Upper lobe of left lung (tissue), 6 donors: ENCODE measurements around the gene MSI2. TPM values are rescaled to one million over a fixed set of nuclear protein-coding genes. Genes with fewer than 3 reads are reported as not detected.

Source experiments
- ATAC-seq, 2 donors: fragments of 200-7000 bp; cut with Tn5 transposase; one replicate each; pipeline ENCODE4 v1.9.1; 2022; ENCODE audit warnings: mild to moderate bottlenecking in 2 of 2, moderate library complexity in 2 of 2; ENCODE audit not compliant: low FRiP score in 2 of 2
- DNase-seq, 2 donors: peaks; one replicate each; pipeline ENCODE4 v3.0.0-alpha.2; 2019 to 2020
- H3K27ac ChIP-seq, 4 donors: fragments of 200-600 bp; sonication (generic); one replicate each; pipeline ENCODE4 v1.5.1; 2016 to 2019
- H3K27me3 ChIP-seq, 4 donors: fragments of 200-600 bp; sonication (generic); one replicate each; pipeline ENCODE4 v1.5.1; 2017 to 2019
- H3K36me3 ChIP-seq, 4 donors: fragments of 200-600 bp; sonication (generic); one replicate each; pipeline ENCODE4 v1.5.1; 2016 to 2019
- H3K4me1 ChIP-seq, 4 donors: fragments of 200-600 bp; sonication (generic); one replicate each; pipeline ENCODE4 v1.5.1; 2018 to 2019
- H3K4me3 ChIP-seq, 4 donors: fragments of 200-600 bp; sonication (generic); one replicate each; pipeline ENCODE4 v1.5.1; 2017 to 2019; ENCODE audit warnings: mild to moderate bottlenecking in 2 of 4, moderate library complexity in 1 of 4
- H3K9me3 ChIP-seq, 4 donors: fragments of 200-600 bp; sonication (generic); one replicate each; pipeline ENCODE4 v1.5.1; 2018 to 2019
- EP300 ChIP-seq, 4 donors: sonication (generic); formaldehyde crosslinking; IDR thresholded peaks; one replicate each; pipeline ENCODE4 v1.5.1; 2017; ENCODE audit warnings: antibody characterized with exemption in 4 of 4, control low read depth in 2 of 4
- POLR2A ChIP-seq, 4 donors: fragments of 450-650 bp; IDR thresholded peaks; one replicate each; pipeline ENCODE4 v1.5.1; 2016 to 2017; ENCODE audit warnings: antibody characterized with exemption in 4 of 4, mild to moderate bottlenecking in 2 of 4
- POLR2AphosphoS5 ChIP-seq, 2 donors: sonication (generic); formaldehyde crosslinking; IDR thresholded peaks; one replicate each; pipeline ENCODE4 v1.5.1; 2017; ENCODE audit warnings: antibody characterized with exemption in 2 of 2
- WGBS, 2 donors: methylation state at CpG; one replicate each; pipeline ENCODE4 v1.1.5; 2017 to 2018; 5-methylcytosine and 5-hydroxymethylcytosine counted together
- total RNA-seq, 6 donors: library from RNA; depleted of rRNA in 4 of 6; stranded (reverse); fragments of >200 nt in 4 of 6; gene quantifications; one replicate each; pipeline versions ENCODE4 v1.1.0 to v1.2.1, GENCODE V29; 2016 to 2021
- TF ChIP-seq, protein P1 (sequence below), 6 experiments: fragments of 450-650 bp in 4 of 6; fragments of 200-600 bp in 2 of 6; sonication (generic) in 2 of 6; IDR thresholded peaks; one replicate each; pipeline ENCODE4 v1.5.1; 2016 to 2019; ENCODE audit warnings: antibody characterized with exemption in 6 of 6
- donor health status: DM: no; HTN: no; CAD: no; lungs with moderate emphysema.
- donor health status: DM: no; HTN: yes; CAD: no; lungs with severe emphysema.

The MSI2 gene
- total RNA-seq, 6 donors from 2014 or later = 20.1 to 44.0 (median 32.2) TPM

GRCh38 chr17:57550668-57551315 lies 294.5 kb downstream of the MSI2 start:
- Histone ChIP-seq H3K27me3 (no peaks in the 10 kb centered on the region), H3K36me3 (no peaks in the 10 kb centered on the region), H3K9me3 (no peaks in the 10 kb centered on the region), H3K4me1 (peaks cover 4 to 10% (median 9%) of the 10 kb centered on the region in 4 donors), H3K4me3 (no peak overlapping the region), H3K27ac (no peak overlapping the region)
- 87 to 92% methylated on average over 11 of the region's 11 CpGs for WGBS, 2 donors
- no peak for DNase-seq
- ATAC-seq = no peak
- TF ChIP-seq, protein P1, sequence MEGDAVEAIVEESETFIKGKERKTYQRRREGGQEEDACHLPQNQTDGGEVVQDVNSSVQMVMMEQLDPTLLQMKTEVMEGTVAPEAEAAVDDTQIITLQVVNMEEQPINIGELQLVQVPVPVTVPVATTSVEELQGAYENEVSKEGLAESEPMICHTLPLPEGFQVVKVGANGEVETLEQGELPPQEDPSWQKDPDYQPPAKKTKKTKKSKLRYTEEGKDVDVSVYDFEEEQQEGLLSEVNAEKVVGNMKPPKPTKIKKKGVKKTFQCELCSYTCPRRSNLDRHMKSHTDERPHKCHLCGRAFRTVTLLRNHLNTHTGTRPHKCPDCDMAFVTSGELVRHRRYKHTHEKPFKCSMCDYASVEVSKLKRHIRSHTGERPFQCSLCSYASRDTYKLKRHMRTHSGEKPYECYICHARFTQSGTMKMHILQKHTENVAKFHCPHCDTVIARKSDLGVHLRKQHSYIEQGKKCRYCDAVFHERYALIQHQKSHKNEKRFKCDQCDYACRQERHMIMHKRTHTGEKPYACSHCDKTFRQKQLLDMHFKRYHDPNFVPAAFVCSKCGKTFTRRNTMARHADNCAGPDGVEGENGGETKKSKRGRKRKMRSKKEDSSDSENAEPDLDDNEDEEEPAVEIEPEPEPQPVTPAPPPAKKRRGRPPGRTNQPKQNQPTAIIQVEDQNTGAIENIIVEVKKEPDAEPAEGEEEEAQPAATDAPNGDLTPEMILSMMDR (IDR thresholded peaks at IDR 0.05) = no peak
- TF ChIP-seq POLR2A (IDR thresholded peaks at IDR 0.05) (no peak), POLR2AphosphoS5 (IDR thresholded peaks at IDR 0.05) (no peak), EP300 (IDR thresholded peaks at IDR 0.05) (no peak)

GRCh38 chr17:57551321-57552079 lies 295.2 kb downstream of the MSI2 start:
- ATAC-seq (no peak), DNase-seq (no peak)
- Histone ChIP-seq H3K4me3 (no peak overlapping the region), H3K36me3 (no peaks in the 10 kb centered on the region), H3K4me1 (peaks cover 4 to 10% (median 9%) of the 10 kb centered on the region in 4 donors), H3K27me3 (no peaks in the 10 kb centered on the region), H3K9me3 (no peaks in the 10 kb centered on the region), H3K27ac (no peak overlapping the region)
- TF ChIP-seq, protein P1 (IDR thresholded peaks at IDR 0.05) = no peak
- TF ChIP-seq POLR2A (IDR thresholded peaks at IDR 0.05) (no peak), POLR2AphosphoS5 (IDR thresholded peaks at IDR 0.05) (no peak), EP300 (IDR thresholded peaks at IDR 0.05) (no peak)
- 89 to 91% methylated on average over 14 of the region's 14 CpGs for WGBS, 2 donors

DNA sequence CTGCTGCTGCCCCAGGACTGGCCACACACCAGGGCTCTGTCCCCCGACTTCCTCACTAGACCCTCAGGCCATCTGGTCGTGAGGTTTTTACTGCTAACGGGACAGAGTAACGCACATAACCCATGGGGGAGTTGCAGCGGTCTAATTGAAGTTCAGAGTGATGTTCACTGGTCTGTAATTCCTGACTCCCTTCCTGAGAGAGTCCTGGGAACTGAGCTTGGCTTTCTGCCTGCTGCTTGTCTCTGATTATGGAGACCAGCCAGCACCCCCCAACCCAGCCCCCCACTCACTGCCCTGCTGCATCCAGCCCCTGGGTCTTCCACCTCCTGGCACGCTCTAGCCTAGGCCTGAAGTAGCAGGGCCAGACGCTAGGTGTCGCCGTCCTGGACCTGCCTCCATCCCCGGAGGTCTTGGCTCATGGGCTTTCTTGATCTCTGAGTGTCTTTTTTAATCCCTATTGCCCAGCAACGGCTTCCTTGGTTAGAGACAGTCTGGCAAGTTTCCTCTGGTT lies 295.8 kb downstream of the MSI2 start:
- TF ChIP-seq EP300 (IDR thresholded peaks at IDR 0.05) = no peak
- no peak for TF ChIP-seq POLR2A (IDR thresholded peaks at IDR 0.05)
- TF ChIP-seq, protein P1 (IDR thresholded peaks at IDR 0.05) = peak in 2 of 6 experiments; percentile 6 to 20
- Histone ChIP-seq H3K27me3 (no peaks in the 10 kb centered on the region), H3K4me1 (peaks cover 4 to 10% (median 9%) of the 10 kb centered on the region in 4 donors), H3K4me3 (no peak overlapping the region), H3K36me3 (no peaks in the 10 kb centered on the region), H3K9me3 (no peaks in the 10 kb centered on the region), H3K27ac (no peak overlapping the region)
- ATAC-seq (no peak), DNase-seq (no peak)
- 66 to 77% methylated on average over 11 of the region's 11 CpGs for WGBS, 2 donors

DNA sequence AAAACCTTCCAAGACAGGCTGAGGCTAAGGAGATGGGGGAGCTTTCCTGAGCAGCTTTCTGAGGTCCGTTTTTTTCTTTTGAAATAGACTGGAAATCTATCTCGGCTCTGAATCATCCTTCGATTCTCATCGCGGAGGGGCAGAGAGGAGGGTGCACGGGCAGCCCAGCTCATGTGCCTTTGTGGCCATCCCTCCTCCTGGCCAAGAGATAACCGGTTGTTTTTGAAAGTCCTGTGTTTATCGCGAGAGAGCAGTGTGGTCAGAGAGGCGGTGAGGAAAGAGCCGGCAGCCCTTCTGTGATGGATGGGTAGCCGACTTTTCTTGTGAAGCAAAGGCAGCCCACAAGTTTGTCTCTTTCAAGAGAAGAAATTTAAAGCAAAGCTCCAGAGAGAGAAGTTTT lies 297.2 kb downstream of the MSI2 start:
- Histone ChIP-seq H3K9me3 (no peaks in the 10 kb centered on the region), H3K4me1 (peaks cover 8 to 17% (median 13%) of the 10 kb centered on the region in 4 donors), H3K4me3 (no peak overlapping the region), H3K27me3 (no peaks in the 10 kb centered on the region), H3K27ac (no peak overlapping the region), H3K36me3 (no peaks in the 10 kb centered on the region)
- WGBS, 2 donors = 52 to 61% methylated on average over 11 to 12 of the region's 12 CpGs
- ATAC-seq (peak in 1 of 2 donors; percentile 27), DNase-seq (no peak)
- TF ChIP-seq POLR2A (IDR thresholded peaks at IDR 0.05) = no peak
- TF ChIP-seq, protein P1 (IDR thresholded peaks at IDR 0.05) = no peak
- TF ChIP-seq POLR2AphosphoS5 (IDR thresholded peaks at IDR 0.05) = no peak
- no peak for TF ChIP-seq EP300 (IDR thresholded peaks at IDR 0.05)
